GM19351 (cell line): ENCODE data around the gene ST6GALNAC2.

Source experiments
- ATAC-seq: cut with Tn5 transposase; IDR thresholded peaks from one replicate; pipeline ENCODE4 v1.9.1; 2021; ENCODE audit warnings: mild to moderate bottlenecking, moderate library complexity; ENCODE audit not compliant: unreplicated experiment

ST6GALNAC2 gene

GRCh38 chr17:76601065-76601464, 15.4 kb upstream of the ST6GALNAC2 start:
- no peak for ATAC-seq

- ATAC-seq, result no peak
Measured at GRCh38 chr17:76599694-76600460, 14.2 kb upstream of the ST6GALNAC2 start.

- ATAC-seq, result no peak
Measured at GRCh38 chr17:76598004-76598439, 12.4 kb upstream of the ST6GALNAC2 start.

- ATAC-seq, result no peak
Measured at GRCh38 chr17:76597156-76598003, 11.7 kb upstream of the ST6GALNAC2 start.

GRCh38 chr17:76594690-76595089, 9.0 kb upstream of the ST6GALNAC2 start:
- ATAC-seq, result no peak

- ATAC-seq, result no peak
Measured at GRCh38 chr17:76593959-76594358, 8.3 kb upstream of the ST6GALNAC2 start.

GRCh38 chr17:76593384-76593826, 7.7 kb upstream of the ST6GALNAC2 start:
- no peak for ATAC-seq

- ATAC-seq, result no peak
Measured at GRCh38 chr17:76588182-76588581, 2.5 kb upstream of the ST6GALNAC2 start.

GRCh38 chr17:76586741-76587487, 1.3 kb upstream of the ST6GALNAC2 start:
- ATAC-seq, result no peak

- no peak for ATAC-seq
Measured at GRCh38 chr17:76585033-76585648, 519 bp downstream of the ST6GALNAC2 start.

GRCh38 chr17:76584427-76585032, 1.1 kb downstream of the ST6GALNAC2 start:
- ATAC-seq, result no peak

GRCh38 chr17:76582660-76583059, 3.0 kb downstream of the ST6GALNAC2 start:
- no peak for ATAC-seq

GRCh38 chr17:76581515-76581914, 4.1 kb downstream of the ST6GALNAC2 start:
- no peak for ATAC-seq

GRCh38 chr17:76579281-76579680, 6.4 kb downstream of the ST6GALNAC2 start:
- ATAC-seq, result no peak

GRCh38 chr17:76578376-76578775, 7.3 kb downstream of the ST6GALNAC2 start:
- ATAC-seq, result no peak

- no peak for ATAC-seq
Measured at GRCh38 chr17:76577876-76578275, 7.8 kb downstream of the ST6GALNAC2 start.

GRCh38 chr17:76576189-76576588, 9.5 kb downstream of the ST6GALNAC2 start:
- ATAC-seq, result no peak

- no peak for ATAC-seq
Measured at GRCh38 chr17:76575570-76575969, 10.1 kb downstream of the ST6GALNAC2 start.

GRCh38 chr17:76574166-76574565, 11.5 kb downstream of the ST6GALNAC2 start:
- no peak for ATAC-seq

GRCh38 chr17:76573096-76573495, 12.6 kb downstream of the ST6GALNAC2 start:
- no peak for ATAC-seq
